Stimulated activated CD8-positive, alpha-beta memory T cell treated with anti-CD3 and anti-CD28 coated beads, Interleukin-7, amount 100 ng/mL, for 1 hour (primary cell): Measurements from ENCODE around the gene ADD3.

Experiments
- DNase-seq, 2 donors: peaks; one replicate each; pipeline ENCODE4 v3.0.0-alpha.2; 2020; ENCODE audit warnings: low read depth in 2 of 2

The ADD3 gene, protein sequence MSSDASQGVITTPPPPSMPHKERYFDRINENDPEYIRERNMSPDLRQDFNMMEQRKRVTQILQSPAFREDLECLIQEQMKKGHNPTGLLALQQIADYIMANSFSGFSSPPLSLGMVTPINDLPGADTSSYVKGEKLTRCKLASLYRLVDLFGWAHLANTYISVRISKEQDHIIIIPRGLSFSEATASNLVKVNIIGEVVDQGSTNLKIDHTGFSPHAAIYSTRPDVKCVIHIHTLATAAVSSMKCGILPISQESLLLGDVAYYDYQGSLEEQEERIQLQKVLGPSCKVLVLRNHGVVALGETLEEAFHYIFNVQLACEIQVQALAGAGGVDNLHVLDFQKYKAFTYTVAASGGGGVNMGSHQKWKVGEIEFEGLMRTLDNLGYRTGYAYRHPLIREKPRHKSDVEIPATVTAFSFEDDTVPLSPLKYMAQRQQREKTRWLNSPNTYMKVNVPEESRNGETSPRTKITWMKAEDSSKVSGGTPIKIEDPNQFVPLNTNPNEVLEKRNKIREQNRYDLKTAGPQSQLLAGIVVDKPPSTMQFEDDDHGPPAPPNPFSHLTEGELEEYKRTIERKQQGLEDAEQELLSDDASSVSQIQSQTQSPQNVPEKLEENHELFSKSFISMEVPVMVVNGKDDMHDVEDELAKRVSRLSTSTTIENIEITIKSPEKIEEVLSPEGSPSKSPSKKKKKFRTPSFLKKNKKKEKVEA

DNA sequence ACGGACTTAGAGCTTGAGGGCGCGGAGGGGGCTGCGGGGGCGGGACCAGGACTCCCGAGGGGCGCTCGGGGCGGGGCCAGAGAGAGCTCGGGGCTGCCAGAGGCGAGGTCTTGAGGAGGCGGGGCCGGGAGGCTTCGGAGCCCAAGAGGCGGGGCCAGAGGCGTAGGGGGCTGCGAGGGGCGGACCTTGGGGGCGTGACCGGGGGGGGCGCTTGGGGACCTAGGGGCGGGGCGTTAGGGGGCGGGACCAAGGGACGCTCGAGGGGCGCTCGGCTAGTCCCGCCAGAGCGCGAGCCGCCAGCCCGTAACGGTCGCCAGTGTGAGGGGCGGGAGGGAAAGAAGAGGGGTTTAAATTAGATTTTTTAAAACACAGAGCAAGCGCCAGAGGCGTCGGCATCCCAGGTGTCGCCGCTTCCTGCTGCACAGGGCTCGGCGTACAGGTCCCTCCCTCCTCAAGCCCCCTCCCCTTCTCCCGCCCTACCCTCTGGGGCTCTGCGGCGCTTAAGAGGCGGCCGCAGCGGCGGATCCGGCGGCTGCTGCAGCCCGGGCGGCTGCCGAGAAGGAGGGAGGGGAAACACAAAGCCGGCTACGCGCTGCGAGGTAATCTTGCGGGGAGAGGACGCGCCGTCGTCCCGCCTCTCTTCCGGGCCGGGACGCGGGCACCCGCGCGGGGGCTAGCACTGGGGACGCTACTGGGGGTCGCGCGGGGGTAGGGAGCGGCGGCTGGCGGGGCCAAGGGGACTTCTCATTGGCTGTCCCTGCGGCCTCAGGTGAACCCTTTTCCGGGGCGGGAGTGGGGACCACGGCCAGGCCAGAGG, at the start of gene ADD3:
Gene ADD3 (plus strand): TSS at position 284 of the 817 bp plus-strand sequence. CDS start 92,670 bp downstream, outside the sequence.
- DNase-seq: peak; percentile 88 to 90

DNA sequence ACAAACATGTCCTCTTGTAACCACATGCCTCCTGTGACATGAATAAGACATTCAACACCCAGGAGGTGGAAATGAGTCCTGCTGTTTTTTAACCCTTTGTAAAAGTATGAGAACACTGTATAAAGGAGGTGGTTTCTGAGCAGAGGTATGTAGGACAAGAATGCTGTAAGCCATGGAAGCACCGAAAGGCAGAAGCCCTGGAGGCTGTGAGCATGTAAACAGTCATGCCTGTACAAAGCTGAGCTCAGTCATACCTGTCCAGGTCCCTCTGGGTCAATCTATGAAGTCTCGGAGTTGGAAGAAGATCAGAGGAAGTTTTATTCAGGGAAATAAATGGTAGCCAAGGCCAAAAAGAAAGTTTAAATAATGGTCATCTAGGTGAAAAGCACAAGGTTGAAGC, 49.7 kb upstream of the ADD3 start:
- no peak for DNase-seq

DNA sequence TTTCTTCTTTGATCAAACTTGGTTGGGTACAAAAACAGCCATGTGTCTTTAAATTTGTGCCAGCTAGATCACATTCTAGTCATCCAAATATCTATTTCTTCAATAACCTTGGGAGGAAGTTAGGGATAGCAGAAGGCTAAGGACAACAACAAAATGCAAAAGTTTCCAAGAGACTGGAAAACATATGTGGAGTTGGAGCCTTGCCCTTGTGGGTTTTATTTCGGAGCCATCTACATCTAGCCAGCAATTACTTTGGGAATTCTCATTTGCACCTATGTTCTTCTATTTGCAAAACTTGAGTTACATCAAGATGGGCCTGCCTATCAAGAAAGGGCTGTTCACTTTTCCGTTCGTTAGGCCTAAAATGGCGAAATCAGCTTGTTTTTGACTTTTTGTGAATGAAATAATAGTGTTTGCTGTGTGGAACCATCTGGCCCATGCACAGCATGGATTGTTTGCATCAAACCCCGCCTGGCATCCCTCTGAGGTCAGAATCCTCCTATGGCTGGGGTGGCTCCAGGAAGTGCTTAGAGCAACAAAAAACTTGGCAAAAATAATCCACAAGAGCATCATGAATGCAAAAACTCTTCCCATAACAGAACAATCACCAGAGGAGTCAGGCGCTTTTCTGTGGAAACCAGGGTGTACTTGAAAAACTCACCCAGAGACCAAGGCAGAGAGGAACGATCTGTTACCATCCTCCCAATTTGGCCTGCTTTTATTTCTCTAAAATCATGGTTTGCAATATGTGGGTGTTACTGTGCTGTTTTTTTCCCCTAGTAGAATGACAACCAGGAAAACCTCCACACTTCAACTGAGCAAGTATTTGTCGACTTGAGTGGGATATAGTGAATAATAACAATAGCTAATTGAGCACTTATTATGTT, 48.3 kb upstream of the ADD3 start:
- no peak for DNase-seq

DNA sequence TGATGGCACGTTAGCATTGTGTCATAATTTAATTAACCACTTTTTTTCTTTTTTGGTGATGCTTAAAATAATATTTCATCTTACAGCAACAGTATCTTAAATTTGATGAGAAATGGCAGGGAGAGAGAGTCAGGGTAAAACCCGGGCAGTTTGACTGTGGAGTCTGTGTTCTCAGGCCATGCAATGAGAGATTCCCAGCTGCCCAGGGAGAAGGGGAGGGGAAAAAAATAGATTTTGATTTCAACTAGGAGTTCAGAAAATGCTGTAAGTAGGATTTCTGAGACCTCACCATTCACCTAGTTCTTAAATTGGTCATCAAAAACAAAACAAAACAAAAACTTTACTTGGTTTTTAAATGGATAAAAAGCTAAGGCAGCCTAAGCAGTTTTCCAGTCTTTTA, 47.1 kb upstream of the ADD3 start:
- DNase-seq: no peak

DNA sequence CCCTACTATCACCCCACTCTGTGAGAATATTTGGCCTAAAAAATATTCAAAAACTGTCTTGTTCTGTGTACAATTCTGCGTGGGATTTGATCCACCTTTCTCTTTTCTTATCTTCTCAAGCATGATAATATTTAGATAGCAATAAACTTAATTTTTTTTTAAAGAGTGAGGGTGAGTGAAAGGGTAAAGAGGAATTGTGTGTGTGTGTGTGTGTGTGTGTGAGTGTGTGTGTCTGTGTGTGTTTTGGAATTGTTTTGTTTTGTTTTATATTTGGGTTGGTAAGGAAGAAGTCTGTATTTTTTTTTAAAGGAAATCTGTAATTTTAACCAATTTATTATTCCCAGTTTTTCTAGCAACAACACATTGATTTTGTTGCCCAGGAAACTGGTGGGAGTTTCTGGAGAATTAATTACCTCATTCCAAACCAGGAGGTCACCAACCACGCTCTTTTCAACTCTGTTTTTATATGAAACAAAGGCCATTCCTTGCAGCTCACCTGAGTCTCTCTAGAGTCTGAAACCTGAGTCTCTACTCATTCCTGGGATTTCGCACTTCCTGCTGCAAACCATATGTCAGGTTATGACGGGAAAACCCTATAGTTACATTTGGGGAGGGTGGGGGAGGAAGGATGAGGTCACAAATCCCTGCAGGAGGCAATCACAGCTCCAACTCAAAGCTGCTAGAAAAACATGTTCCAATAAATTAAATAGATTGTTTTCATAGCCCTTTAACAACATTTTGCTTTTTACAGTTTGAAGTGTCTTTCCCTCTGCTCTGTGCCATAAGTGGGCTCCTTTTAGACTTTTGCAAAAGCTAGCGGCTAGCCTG, 46.4 kb upstream of the ADD3 start:
- no peak for DNase-seq

DNA sequence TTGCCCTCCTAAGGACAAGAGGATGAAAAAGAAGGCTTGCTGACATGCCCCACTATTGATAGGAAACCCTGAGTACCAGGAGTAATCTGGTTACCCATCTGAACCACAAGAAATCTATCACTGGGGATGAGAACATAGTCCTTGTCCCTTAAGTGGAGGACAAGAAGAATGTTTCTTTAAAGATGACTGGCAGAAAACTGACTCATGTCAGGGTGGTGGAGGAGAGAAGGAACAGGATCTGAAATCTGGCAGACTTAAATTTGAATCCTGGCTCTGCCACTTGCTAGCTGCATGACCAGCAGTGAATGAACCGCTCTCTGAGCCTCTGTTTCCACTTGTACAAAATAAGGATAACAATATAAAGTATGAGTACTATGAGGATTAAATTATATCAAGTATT, 45.5 kb upstream of the ADD3 start:
- DNase-seq: no peak

DNA sequence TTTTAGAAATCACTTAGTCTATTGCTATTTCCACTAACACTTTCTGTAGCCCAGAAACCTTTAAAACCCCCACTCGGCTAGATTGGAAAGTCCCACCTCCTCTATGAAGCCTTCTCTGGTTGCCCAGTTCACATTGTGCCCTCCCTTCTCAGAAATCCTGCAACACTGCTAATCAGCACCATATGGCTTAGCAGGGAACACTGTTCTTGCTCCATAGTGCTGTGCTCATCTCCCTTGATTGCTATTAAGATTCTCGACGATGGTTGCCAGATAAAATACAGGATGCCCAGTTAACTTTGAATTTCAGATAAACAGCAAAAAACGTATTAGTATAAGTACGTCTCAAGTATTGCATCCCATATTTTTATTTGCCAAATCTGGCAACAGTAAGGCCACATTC, 44.3 kb upstream of the ADD3 start:
- DNase-seq: no peak

DNA sequence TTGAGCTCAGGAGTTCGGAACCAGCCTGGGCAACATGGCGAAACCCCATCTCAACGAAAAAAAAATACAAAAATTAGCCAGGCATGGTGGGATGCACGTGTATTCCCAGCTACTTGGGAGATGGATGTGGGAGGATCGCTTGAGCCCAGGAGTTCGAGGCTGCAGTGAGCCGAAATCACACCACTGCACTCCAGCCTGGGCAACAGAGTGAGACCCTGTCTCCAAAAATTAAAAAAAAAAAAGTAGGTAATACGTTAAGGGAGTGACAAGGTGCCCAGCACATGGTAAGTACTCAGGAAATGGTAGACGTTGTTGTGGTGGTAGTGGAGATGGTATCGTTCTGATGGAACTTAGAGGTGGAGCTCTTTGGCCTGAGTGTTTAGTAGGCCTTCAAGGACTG, 43.5 kb upstream of the ADD3 start:
- DNase-seq: no peak

DNA sequence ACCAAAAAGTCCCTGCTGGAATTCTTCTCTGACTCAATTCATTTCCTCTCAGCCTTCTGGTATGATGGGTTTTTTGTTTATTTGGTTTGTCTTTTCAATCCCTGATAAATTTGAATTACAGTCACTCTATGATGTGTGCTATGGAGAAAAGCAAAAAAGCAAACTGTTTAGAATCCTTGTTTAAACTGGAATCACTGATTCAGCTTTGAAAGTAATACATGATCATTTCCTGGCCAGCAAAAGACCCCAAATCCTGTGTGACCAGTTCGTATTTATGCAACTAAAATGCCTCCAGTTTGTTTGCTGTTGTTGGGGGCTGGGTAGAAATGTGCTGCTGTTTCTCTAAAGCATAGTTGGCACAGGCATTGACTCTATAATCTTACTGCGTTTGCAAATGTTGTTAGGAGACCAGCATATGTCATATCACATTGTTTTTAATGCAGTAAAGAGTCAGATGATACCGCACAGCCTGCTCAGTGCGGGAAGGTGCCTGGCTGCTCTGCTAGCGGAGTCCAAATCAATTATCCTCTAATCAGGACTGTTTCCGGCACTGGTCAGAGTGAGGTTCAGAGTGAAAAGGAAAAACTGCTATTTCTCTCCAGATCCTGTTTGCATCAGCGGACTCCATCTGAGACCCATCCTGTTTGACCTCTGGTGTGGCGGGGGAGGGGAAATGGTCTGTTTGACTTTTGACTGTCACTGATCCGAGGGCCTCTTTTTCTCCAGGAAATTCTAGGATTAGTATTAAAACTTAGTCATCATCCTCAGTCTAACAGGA, 40.6 kb upstream of the ADD3 start:
- DNase-seq: no peak

DNA sequence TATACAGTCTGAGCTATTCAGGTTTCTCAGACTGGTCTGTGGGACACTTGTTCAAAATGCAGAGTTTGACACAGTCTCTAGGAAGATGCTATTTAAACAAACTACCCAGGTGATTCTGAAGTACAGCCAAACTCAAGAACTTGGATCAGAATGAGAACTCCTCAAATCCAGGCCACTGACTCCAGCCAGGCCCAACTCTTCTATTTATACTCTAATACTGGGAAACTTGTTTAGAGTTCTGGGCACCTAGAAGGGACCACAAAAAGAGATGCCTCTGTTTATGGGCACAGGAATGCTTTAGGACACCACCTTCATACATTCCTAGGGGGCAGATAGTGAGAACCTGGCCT, 40.1 kb upstream of the ADD3 start:
- no peak for DNase-seq

DNA sequence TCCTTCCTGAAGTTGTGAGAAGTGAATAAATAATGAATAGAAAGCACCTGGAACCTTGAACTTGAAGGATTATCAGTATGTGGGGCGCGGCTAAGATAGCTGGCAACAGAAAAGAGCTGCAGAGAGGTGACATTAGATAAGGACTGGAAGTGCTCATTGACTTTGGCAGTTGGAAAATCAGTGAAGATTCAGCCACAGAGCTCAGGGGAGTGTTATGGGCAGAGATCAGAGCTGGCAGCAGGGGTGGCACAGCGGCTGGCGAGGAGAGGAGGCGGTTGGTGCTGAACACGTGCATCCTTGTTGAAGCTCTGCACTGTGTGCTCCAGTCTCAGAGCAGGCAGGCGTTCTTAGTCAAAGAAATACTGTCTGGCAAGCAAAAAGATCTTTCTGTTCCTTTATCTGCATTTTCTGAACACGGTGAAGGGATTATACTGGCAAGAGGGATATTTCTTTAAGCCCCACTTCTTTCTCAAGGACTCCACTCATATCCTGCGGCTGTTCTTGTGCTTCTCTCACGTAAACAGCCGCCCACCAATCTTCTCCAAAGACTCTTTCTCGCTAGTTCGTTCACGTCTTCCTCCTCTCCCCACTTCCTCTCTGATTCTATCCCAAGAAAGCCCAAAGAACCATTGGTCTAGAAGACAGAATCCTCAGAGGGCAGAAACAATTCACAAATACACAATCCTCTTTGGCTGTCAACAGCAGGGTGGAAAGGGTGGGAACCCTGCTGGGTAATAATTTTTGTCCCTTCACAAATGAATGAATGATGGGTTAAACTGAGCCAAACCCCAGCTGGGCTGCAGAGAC, 38.6 kb upstream of the ADD3 start:
- no peak for DNase-seq

DNA sequence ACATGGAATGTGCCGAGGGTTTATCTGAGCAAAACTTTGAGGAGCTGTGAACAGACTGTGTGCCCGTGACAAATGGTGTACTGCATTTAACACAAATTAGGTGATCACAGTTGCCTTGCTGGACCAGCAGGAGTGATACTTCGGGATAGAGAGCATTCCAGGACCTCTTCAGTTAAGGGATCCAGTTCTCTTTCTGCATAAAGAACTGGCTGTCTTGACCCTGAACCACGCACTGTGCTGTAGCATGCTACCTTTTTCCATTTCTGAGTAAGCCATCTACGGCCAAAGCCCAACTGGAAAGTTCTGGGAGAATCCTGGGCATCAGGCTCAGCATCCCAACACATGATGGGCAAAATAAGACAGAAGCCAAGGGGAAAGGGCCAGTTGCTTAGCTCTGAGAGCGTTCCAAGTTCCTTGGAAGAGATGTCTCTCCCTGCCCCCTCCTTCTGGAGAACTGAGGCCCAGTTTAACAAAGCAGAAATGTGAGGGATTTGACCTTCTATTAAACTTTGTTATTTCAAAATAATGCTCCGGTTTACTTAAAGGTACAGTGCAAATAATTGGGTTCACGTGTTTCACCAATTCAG, 37.9 kb upstream of the ADD3 start:
- DNase-seq: no peak

DNA sequence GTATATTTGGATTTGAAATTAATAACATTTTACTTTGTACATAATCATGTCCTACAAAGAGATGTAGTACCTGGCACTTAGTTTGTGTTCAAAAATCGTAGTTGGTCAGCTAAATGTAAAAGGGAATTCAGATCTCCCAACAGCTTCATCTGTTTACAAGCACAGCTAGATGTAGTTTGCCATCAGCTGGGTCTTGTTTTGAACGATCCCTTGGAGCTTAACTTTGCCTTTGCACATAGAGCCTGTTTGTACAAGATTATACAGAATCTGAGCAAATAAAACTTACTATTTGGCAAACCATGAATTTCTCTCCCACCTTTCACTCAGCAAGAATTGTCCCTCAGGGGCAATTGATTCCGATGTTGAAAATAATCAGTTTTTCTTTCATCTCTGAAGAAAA, 36.1 kb upstream of the ADD3 start:
- DNase-seq: no peak

DNA sequence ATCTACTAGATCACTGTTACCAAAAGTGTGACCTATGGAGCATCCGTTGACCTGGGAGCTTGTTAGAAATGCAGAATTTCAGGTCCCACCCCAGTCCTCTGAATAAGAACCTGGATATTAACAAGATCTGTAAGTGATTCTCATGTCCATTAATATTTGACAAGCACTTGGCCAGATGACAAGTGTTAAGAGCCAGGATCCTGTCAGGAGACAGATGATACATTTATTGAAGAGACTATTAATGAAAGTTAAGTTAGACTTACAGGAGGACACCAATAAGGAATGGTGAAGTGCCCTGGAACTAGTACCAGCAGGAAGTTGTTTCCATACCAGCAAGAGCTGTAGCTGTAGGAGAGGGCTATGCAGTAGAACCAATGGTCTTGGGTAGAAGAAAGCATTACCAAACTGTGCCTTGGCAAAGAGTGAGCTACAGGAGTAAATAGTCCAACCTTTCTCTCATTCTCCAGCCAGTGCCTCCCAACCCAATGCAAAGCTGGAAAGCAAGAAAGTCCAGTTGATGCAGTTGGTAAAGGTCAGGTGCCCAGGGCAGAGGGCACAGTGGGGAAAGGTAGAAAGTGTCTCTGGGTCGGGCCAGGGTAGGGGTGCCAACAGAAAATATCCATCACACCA, 35.3 kb upstream of the ADD3 start:
- DNase-seq: no peak

DNA sequence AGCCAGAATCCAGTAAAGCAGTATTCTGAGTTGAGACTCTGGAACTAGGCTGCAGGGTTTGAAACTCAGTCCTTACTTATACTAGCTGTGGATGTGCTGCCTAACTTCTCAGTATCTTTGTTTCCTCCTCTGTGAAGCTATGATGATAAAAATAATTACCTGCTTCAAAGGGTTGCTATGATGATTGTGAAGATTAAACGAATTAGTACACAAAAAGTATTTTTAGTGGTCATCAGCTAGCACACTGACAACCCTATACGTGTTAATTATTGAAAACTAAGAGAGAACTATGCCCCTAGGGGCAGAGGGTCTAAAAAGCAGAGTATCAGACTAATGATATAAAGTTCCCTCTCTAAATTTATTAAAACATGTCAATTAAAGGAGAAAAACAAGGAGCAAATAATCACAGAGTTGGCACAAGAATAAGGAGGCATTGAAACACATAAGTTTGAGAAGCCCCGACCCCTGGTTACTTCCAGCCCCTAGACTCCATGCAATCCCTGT, 34.4 kb upstream of the ADD3 start:
- DNase-seq: no peak

DNA sequence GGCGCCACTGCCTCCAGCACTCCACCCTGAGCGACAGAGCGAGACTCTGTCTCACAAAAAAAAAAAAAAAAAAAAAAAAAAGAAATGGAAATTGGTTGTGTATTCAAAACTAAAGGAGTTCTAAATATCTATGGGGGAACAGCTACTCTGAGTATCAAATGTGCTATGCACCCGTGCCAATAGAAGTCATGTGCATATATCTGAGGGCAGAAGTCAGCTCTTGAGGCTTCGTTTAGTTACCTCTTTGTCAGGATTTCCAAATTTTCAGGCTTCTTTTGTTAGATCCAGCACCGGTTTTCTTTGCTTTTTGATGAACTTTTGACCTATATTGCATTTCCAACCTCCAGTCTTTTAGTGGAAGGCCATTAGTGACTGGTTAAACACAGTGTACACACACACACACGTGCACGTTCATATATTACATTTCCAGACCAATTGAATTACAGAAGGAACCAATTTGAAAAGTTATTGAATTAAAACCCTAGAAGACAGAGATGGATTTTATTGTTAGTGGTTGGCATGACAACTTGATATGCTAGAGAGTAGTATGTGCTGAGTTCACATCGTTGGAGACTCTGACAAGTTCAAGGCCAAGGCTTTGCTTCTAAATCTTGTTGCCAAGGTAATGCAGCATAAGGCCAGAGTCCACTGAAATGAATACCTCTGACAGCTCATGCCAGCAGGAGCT, 33.1 kb upstream of the ADD3 start:
- DNase-seq: no peak
